KMS-11 (cell line): Measurements from ENCODE around the gene R3HDM2.

Source experiments
- H2AFZ ChIP-seq: fragments of 200-600 bp; sonication (generic); 2 replicates; pipeline ENCODE4 v1.6.1; 2016; ENCODE audit warnings: antibody characterized with exemption, mixed run types, low read depth
- H3K27ac ChIP-seq: fragments of 200-600 bp; sonication (generic); 2 replicates; pipeline ENCODE4 v1.6.1; 2016; ENCODE audit warnings: mild to moderate bottlenecking, mixed run types
- H3K27me3 ChIP-seq: fragments of 200-600 bp; sonication (generic); 2 replicates; pipeline ENCODE4 v1.6.1; 2017; ENCODE audit warnings: mild to moderate bottlenecking, low read depth, mixed run types, moderate library complexity; ENCODE audit not compliant: insufficient read depth
- H3K36me3 ChIP-seq: fragments of 200-600 bp; sonication (generic); 2 replicates; pipeline ENCODE4 v1.6.1; 2017; ENCODE audit warnings: mild to moderate bottlenecking, mixed run types; ENCODE audit not compliant: insufficient read depth
- H3K4me1 ChIP-seq: fragments of 200-600 bp; sonication (generic); 2 replicates; pipeline ENCODE4 v1.6.1; 2016; ENCODE audit warnings: mild to moderate bottlenecking, low read depth, mixed run types; ENCODE audit not compliant: poor library complexity, severe bottlenecking
- H3K4me2 ChIP-seq: fragments of 200-600 bp; sonication (generic); 2 replicates; pipeline ENCODE4 v1.7.0; 2016; ENCODE audit warnings: mild to moderate bottlenecking, mixed run types
- H3K4me3 ChIP-seq: fragments of 200-600 bp; sonication (generic); IDR thresholded peaks from 2 replicates; pipeline ENCODE4 v1.6.1; 2017; ENCODE audit warnings: low read depth, low read length, mixed read lengths; ENCODE audit not compliant: insufficient read depth
- H3K79me2 ChIP-seq: fragments of 200-600 bp; sonication (generic); 2 replicates; pipeline ENCODE4 v1.6.1; 2016; ENCODE audit warnings: low read depth, mixed run types; ENCODE audit not compliant: insufficient read depth
- H3K9ac ChIP-seq: fragments of 200-600 bp; sonication (generic); 2 replicates; pipeline ENCODE4 v1.6.1; 2016; ENCODE audit warnings: mild to moderate bottlenecking, mixed run types
- H4K20me1 ChIP-seq: fragments of 200-600 bp; sonication (generic); 2 replicates; pipeline ENCODE4 v1.6.1; 2016; ENCODE audit warnings: mild to moderate bottlenecking, mixed run types; ENCODE audit not compliant: insufficient read depth
- CTCF ChIP-seq: fragments of 200-600 bp; sonication (generic); conservative IDR thresholded peaks from 2 replicates; pipeline ENCODE4 v1.6.1; 2017; ENCODE audit warnings: low read depth, mild to moderate bottlenecking, antibody characterized with exemption, low read length, moderate library complexity, mixed read lengths

Gene R3HDM2

GRCh38 chr12:57476993-57477709, 46.3 kb upstream of the R3HDM2 start:
- Histone ChIP-seq H3K4me2 (no peak overlapping the region), H3K27ac (no peak overlapping the region), H3K9ac (no peak overlapping the region), H3K79me2 (no peaks in the 10 kb centered on the region), H3K36me3 (no peaks in the 10 kb centered on the region), H3K4me3 (no peak overlapping the region), H3K4me1 (peaks cover 9% of the 10 kb centered on the region), H3K27me3 (peaks cover 50% of the 10 kb centered on the region), H2AFZ (0 out of 2 replicates have a peak overlapping the region, but pooled peaks have one; percentile 16), H4K20me1 (no peaks in the 10 kb centered on the region)
- no peak for TF ChIP-seq CTCF

GRCh38 chr12:57476162-57476992, 45.5 kb upstream of the R3HDM2 start:
- H3K4me1 ChIP-seq = peaks cover 9% of the 10 kb centered on the region
- no peak overlapping the region for H2AFZ ChIP-seq
- no peaks in the 10 kb centered on the region for H4K20me1 ChIP-seq
- no peaks in the 10 kb centered on the region for H3K36me3 ChIP-seq
- TF ChIP-seq CTCF = 0 out of 2 replicates have a peak, but pooled peaks have one; percentile 10
- H3K9ac ChIP-seq = no peak overlapping the region
- H3K27ac ChIP-seq = no peak overlapping the region
- no peak overlapping the region for H3K4me2 ChIP-seq
- no peaks in the 10 kb centered on the region for H3K79me2 ChIP-seq
- H3K27me3 ChIP-seq = peaks cover 50% of the 10 kb centered on the region; the same call in 1 of the 2 replicates
- no peak overlapping the region for H3K4me3 ChIP-seq

- Histone ChIP-seq H3K9ac (no peak overlapping the region), H3K36me3 (no peaks in the 10 kb centered on the region), H3K4me1 (peaks cover 9% of the 10 kb centered on the region), H3K27ac (no peak overlapping the region), H2AFZ (no peak overlapping the region), H3K27me3 (peaks cover 50% of the 10 kb centered on the region; the same call in 1 of the 2 replicates), H4K20me1 (no peaks in the 10 kb centered on the region), H3K4me2 (no peak overlapping the region), H3K79me2 (no peaks in the 10 kb centered on the region), H3K4me3 (no peak overlapping the region)
- no peak for TF ChIP-seq CTCF
Observed at GRCh38 chr12:57475271-57476161, 44.7 kb upstream of the R3HDM2 start.

- Histone ChIP-seq H3K36me3 (no peaks in the 10 kb centered on the region), H3K4me2 (no peak overlapping the region), H2AFZ (no peak overlapping the region), H3K27ac (no peak overlapping the region), H4K20me1 (no peaks in the 10 kb centered on the region), H3K4me1 (peaks cover 9% of the 10 kb centered on the region), H3K27me3 (peaks cover 54% of the 10 kb centered on the region), H3K4me3 (no peak overlapping the region), H3K9ac (no peak overlapping the region), H3K79me2 (no peaks in the 10 kb centered on the region)
- TF ChIP-seq CTCF = no peak
Observed at GRCh38 chr12:57474862-57475261, 44.0 kb upstream of the R3HDM2 start.
